AG09319 (cell line): ENCODE measurements around the gene CFAP97D1.

ENCODE experiments used
- DNase-seq: peaks from one replicate; pipeline ENCODE4 v3.0.0-alpha.2; 2010; ENCODE audit warnings: low read depth; ENCODE audit errors: extremely low read depth
- CTCF ChIP-seq: IDR thresholded peaks from 2 replicates; pipeline ENCODE4 v1.5.1; 2011; ENCODE audit warnings: low read depth, mild to moderate bottlenecking, inconsistent platforms, low read length, moderate library complexity

Gene CFAP97D1

GRCh38 chr17:43758086-43758485 is 22.1 kb upstream of the CFAP97D1 start:
- TF ChIP-seq CTCF, result no peak
- no peak for DNase-seq

- no peak for DNase-seq
- TF ChIP-seq CTCF, result no peak
These were observed 21.6 kb upstream of the CFAP97D1 start, which contains the start of gene SOST for GRCh38 chr17:43758497-43759174. Gene SOST, minus strand, starts transcription at chr17:43758791. Its CDS starts 50 bp downstream, at chr17:43758741.

- TF ChIP-seq CTCF, result no peak
- no peak for DNase-seq
These were observed 20.4 kb upstream of the CFAP97D1 start for GRCh38 chr17:43759836-43760235.

DNA sequence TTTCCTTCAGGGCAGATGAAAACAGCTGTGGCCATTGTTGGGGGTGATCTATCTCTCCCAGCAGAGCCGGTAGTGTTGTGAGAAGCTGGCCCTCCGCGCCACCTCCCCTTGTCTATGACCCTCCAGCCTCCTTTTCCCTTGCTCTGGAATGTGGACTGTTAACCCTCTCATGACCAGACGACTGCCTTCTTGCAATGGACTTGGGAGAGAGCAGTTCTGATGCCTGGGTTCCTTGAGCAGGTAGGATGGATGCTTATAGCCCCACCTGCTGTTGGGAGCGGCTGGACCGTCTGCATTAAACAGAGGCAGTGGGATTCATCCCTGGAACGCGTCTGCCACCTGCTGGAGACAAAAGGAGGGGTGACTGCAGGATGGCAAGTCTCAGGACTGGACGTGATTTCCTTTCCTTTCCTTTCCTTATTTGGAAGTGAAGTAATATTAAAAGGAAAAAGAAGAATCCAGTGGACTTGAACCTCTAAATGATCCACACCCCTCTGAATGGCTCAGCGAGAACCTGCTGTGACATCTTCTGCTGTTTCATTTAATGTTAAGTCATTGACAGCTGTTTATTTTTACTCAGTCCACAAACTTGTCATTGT is 19.9 kb upstream of the CFAP97D1 start:
- TF ChIP-seq CTCF, result peak; percentile 99
- peak; percentile 79 for DNase-seq

DNA sequence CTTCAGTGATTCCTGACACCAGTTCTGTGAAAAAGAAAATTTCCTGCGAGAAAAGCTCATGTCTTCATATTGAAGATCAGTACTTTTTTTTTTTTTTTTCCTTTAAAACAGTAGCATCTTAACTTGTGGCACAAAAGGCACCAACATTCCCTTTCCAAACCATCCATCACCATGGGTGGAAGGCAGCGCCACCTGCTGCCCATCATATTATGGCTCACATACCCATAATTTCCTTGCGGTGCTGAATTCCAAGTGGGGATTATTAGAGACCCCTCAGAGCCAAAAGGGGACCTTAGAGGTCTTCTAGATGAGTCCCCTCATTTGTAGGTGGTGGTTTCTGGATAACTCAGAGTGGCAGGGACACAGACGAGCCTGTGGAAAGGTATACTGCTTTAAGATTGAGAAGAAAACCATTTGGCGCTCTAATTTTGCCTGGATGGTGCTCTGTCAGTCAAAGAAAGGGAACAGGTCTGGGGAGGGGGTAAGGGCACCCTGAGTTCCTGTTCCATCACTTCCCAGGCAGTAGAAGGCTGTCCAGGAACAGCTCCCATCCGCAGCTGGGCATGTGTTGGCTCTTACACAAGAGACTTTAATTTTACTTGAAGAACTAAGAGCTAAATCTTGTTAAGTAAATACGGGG is 13.7 kb upstream of the CFAP97D1 start:
- DNase-seq, result no peak
- peak; percentile 71 for TF ChIP-seq CTCF

- no peak for DNase-seq
- no peak for TF ChIP-seq CTCF
These were observed 13.1 kb upstream of the CFAP97D1 start for GRCh38 chr17:43767053-43767712.

GRCh38 chr17:43767713-43768059 is 12.5 kb upstream of the CFAP97D1 start:
- no peak for TF ChIP-seq CTCF
- no peak for DNase-seq
